ENCODE measurements around the gene RAET1E. TPM values are rescaled to one million over a fixed set of nuclear protein-coding genes. Genes with fewer than 3 reads are reported as not detected.

Gene RAET1E
- total and polyA plus RNA-seq, 2 experiments from 2014 or later, result not detected

GRCh38 chr6:149901444-149902140 lies 3.7 kb upstream of the RAET1E start:
- Histone ChIP-seq H3K27me3 (ENCODE audit: insufficient read depth) (no peaks in the 10 kb centered on the region), H3K27ac (ENCODE audit: low read depth) (no peak overlapping the region), H4K20me1 (replicated peaks; ENCODE audit: insufficient read depth) (no peaks in the 10 kb centered on the region), H3K4me2 (no peak overlapping the region), H3K4me1 (ENCODE audit: insufficient read depth) (no peaks in the 10 kb centered on the region), H3K4me3 (no peak overlapping the region), H3K9me2 (ENCODE audit: insufficient read depth) (no peaks in the 10 kb centered on the region), H3K79me2 (replicated peaks; ENCODE audit: insufficient read depth) (no peaks in the 10 kb centered on the region), H3F3A (replicated peaks; ENCODE audit: low read depth) (no peaks in the 10 kb centered on the region), H3K36me3 (ENCODE audit: insufficient read depth) (no peaks in the 10 kb centered on the region), H2AFZ (no peak overlapping the region; the same call in 1 of the 2 replicates)
- no peak overlapping the region for H3K27ac Mint-ChIP-seq
- TF ChIP-seq ZNF114 (CRISPR knock-in tag; IDR thresholded peaks at IDR 0.05) (no peak), CREB1 (CRISPR knock-in tag; IDR thresholded peaks at IDR 0.05; ENCODE audit: low read depth) (no peak), STAT1 (IDR thresholded peaks at IDR 0.05; ENCODE audit: unreplicated experiment) (no peak), POLR2AphosphoS5 (IDR thresholded peaks at IDR 0.05; ENCODE audit: low read depth) (no peak), EZH2phosphoT487 (IDR thresholded peaks at IDR 0.05; ENCODE audit: unreplicated experiment) (no peak), JUNB (IDR thresholded peaks at IDR 0.05; ENCODE audit: unreplicated experiment) (no peak), ETS1 (IDR thresholded peaks at IDR 0.05) (no peak), ZNF462 (CRISPR knock-in tag; IDR thresholded peaks at IDR 0.05) (no peak), EZH2 (IDR thresholded peaks at IDR 0.05; ENCODE audit: low read depth, unreplicated experiment) (no peak), ZNF331 (CRISPR knock-in tag; IDR thresholded peaks at IDR 0.05; ENCODE audit: low read depth) (no peak), CTCF (conservative IDR thresholded peaks at IDR 0.05; ENCODE audit: low read depth in 2 of 2) (no peak), NANOG (IDR thresholded peaks at IDR 0.05; ENCODE audit: borderline replicate concordance) (no peak), REST (IDR thresholded peaks at IDR 0.05; ENCODE audit: unreplicated experiment) (no peak)
- H3K4me3 Mint-ChIP-seq, result no peak overlapping the region
- no peak for ATAC-seq
- H3K27me3 Mint-ChIP-seq (ENCODE audit: insufficient read depth, low read depth, poor library complexity), result peaks cover 18% of the 10 kb centered on the region
- no peaks in the 10 kb centered on the region; the same call in 2 of the 3 replicates for H3K9me3 Mint-ChIP-seq
- no peaks in the 10 kb centered on the region; the same call in 2 of the 3 replicates for H3K4me1 Mint-ChIP-seq
- DNase-seq (ENCODE audit: low spot score), result no peak
- no peaks in the 10 kb centered on the region for H3K36me3 Mint-ChIP-seq (ENCODE audit: low read depth)
